CD4-positive, alpha-beta T cell treated with Interleukin-17A for 4 hours (primary cell): ENCODE measurements around the gene NOD2.

Experiments
- DNase-seq: peaks from one replicate; pipeline ENCODE4 v3.0.0-alpha.2; 2020; ENCODE audit warnings: mixed read lengths

NOD2 gene

DNA sequence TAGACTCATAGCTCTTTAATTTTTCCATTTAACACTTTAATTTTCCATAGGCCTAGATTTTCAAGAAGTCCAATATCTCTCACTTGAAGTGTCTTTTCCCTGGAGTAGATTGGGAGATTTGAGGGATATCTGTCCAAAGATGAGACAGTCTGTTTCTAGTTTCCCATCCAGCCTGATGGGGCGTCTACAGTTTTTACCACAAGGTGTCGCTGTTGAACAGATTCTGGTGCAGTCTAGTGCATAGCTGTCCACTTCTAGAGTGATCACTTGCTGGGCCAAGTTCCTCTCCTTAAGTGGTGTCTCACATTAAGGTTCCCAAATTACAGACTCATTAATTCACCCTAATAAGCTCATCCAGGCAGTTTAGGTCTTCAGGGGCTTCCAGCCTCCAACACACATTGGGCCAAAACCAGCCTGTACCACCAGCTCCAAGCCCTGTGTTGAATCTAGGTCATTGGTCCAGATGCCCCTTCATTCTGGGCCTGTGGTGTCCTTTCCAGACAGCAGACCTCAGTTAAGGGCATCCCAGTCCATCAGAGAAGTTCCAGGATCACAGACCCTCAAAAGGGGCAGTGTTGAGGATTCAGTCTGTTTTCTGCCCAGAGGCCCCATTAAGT lies 21.7 kb upstream of the NOD2 start:
- DNase-seq: peak; percentile 51

DNA sequence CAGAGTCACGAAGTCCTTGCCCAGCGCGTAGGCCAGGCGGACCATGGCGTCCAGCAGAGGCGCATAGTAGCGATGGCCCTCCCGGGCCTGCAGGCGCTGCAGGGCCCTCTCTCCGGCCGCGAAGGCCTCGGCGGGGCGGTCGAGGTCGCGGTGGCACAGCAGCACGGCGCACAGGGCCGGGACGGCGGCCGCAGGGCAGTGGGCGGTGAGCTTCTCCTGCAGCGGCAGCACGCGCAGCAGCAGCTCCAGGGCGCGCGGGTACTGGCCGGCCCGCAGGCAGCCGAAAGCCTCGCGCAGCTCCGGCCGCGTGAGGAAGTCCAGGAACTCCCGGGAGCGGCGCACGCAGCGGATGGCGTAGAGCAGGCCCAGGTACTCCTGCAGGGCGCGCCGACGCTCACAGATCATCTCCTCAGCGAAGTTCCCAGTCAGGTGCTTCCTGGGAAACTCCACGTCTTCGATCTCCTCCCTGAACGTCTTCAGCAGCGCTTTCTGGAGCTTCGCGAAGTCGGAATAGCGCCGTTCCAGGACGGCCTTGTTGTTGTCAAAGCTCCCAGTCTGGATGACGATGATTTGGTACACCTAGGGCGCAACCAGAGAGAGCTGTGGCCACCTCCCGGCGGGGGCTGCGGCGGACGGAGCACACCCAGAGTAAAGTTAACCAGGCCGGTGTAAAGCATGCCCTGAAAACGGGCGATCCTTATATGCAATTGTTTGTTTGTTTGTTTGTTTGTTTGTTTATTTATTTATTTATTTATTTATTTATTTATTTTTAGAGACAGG lies 19.7 kb upstream of the NOD2 start:
- no peak for DNase-seq

DNA sequence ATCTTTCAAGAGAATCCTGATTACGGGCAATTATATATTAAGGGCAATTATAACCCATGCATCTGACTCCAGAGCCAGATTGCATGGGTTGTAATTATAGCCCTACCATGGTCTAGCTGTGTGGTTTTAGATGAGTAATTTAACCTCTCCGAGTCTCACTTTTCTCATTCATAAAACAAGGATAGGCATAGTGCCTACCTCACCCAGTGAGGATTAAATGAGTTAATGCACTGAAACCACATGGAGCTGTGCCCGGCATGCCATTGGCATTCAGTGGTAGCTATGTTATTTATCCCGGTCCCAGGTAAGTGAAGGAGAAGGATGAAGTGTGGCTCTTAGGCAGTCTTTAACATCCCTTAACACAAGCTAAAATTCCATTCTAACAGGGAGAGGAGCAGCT lies 18.6 kb upstream of the NOD2 start:
- no peak for DNase-seq

DNA sequence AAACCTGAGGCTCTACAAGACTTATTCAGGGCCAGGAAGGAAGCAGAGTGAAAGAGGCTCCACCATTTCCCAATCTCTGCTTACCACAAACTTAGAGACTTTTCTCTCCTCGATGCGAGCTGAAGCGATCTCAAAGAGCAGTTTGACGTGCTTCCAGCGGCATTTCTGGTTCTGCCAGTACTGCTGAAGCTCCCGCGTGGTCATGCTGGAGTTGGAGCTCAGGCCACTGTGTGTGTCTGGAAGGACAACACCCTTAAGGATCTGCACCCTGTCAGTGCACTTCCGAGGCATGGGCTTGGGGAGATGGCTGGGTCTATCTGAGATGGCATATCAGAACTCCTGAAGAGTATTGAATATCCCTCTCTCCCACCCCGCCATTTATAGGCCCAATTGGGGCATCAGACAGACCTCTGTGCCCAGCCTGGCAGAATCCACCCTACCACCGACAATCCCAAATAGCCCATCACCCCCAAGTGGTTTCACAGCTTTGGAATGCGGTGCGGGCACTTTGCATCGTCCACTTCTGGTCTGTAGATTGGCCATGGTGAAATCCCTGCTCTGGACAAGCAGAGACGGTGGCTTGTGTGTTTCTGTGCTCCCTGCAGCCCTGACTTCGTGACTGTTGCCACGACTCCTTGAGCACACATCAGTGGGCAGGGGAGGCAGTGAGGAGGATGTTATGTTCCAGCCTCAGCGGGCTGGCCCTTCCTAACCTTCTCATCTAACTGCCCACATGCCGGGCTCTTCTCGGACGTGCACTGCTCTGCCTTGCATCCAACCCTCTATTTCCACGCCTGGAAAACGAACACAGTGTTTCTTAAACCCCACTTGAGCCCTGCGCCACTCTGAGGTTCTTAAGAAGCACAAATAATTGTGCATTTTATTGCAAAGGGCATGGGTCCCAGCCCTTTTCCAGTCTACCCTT lies 17.5 kb upstream of the NOD2 start:
- DNase-seq: no peak

DNA sequence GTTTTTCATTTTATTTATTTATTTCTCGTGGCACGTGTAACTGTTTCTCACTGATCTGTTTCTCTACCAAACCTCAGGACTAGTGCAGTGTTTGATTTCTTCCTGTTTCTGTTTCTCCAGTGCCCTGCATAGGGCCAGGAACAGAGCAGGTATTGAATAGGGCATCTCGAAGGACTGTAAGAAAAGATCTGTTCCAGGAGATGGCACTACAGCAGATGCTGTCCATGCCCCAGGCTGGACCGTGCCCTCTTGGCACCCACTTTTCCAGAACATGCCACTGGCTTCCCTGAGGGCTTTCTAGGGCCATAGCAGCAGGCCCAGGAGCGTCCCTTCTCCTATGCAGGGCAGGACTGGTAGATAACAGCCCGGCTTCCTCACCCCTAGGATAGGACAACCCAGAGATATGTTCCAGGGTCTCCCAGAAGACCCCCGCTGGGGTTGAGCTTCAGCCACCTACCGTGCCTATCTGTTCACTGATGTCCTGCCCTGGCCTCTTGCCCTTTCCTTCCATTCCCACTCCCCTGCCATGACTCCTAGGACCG lies 16.7 kb upstream of the NOD2 start:
- DNase-seq: no peak

DNA sequence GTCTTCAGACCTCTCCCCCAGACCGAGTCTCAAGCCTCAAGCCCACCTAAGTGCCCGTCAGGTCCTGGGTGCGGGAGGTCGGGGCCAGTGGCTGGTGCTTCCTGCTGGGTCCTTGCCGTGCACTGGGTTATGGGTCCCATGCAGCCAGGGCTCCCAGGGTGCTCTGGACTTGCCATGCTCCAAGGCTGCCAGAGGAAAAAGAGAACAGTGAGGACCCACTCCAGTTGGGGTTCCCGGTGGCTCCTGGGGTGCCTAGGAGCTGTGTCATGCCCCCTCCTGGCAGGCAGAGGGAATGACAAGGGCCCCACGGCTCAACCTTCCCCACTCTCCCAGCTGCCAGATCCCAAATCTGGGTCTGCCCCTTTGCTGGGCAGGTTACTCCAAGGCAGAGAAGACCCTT lies 16.1 kb upstream of the NOD2 start:
- peak; percentile 40 for DNase-seq

DNA sequence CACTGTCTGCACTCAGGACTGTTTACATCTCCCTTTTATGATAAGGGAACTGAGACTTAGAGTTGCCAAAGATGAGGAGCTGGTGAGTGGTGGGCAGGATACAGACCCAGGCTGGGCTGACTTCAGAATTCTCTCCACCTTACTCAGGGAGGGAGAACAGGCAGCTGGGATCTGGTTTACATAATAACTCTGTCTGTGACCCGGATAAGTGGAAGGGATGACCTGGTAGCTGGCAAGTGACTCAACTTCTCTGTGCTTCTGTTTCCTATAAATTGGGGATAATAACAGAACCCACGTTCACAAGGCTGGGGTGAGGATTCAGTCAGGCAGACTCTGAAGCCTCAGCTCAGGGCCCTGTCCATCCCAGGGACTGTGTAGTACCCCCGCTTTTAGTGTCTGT lies 14.9 kb upstream of the NOD2 start:
- DNase-seq: no peak

DNA sequence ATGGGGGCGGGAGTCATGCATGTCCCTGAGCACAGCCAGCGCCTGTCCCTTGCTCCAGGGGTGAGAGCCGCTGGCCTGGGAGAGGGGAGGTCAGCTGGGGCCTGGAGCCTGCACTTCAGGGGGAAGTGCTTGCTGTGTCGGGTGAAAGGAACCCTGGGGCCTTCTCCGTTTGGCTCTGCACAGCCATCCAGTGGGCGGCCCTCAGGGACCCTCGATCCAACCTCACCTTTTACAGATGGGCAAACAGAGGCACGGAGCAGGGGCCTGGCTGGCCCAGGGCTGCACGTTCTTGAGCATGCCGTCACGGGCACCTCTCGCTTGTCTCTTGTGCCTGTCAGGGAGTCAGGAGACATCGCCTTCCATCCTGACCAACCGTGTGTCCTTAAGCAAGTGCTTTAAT lies 14.1 kb upstream of the NOD2 start:
- DNase-seq: no peak

DNA sequence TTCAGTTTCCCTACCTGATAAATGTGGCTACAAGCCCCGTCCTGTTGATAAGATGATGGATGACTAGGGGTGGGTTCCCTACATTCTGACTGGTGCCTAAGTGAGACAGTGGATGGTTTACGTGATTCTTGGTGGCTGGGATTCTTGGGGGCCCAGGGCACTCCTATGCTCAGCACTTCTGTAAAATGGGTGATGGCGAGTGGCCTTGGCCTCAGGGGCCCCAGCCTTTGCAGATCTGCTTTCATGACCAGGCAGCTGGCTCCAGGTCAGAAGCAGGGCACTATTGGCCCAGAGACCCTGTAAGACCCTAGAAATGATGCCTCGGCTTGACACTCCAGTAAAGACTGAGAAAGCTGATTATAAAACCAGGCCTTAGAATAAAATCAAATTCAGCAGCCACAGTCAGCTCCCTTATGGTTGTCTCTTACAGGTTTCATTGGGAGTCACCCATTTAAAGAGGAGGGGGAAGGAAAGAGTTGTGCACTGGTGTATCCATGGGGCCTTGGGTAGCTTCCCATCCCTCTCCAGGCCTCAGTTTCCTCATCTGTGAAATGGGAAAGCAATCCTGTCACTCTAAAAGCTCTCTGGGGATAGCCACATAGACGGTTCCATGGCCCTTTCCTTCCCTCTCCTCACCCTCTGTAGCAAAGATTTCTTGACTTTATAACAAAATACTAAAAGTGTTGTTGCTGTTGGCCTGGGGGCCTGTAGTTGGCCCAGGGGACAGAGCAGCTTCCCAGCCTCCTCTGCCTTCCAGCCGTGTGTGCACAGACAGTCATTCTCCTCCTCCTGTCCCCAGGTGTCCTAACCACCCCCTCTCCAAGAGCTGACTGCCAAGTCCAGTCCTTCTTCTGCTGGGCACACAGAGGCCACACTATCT lies 13.5 kb upstream of the NOD2 start:
- DNase-seq: no peak

DNA sequence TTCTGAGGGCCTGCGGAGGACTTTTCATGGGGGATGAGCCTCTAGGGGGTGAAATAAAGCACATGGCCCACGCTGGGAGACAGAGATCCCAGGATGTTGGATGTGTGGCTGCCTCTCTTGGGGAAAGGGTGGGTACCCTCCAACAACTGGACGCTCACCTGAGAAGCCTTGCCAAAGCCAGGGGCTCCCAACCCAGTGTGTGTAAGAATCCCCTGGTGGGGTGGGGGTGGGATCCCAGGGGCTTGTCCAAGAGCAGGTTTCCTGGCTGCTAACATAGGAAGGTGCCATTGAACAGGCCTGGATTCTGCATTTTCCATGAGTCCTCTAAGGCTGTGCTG lies 12.9 kb upstream of the NOD2 start:
- no peak for DNase-seq

DNA sequence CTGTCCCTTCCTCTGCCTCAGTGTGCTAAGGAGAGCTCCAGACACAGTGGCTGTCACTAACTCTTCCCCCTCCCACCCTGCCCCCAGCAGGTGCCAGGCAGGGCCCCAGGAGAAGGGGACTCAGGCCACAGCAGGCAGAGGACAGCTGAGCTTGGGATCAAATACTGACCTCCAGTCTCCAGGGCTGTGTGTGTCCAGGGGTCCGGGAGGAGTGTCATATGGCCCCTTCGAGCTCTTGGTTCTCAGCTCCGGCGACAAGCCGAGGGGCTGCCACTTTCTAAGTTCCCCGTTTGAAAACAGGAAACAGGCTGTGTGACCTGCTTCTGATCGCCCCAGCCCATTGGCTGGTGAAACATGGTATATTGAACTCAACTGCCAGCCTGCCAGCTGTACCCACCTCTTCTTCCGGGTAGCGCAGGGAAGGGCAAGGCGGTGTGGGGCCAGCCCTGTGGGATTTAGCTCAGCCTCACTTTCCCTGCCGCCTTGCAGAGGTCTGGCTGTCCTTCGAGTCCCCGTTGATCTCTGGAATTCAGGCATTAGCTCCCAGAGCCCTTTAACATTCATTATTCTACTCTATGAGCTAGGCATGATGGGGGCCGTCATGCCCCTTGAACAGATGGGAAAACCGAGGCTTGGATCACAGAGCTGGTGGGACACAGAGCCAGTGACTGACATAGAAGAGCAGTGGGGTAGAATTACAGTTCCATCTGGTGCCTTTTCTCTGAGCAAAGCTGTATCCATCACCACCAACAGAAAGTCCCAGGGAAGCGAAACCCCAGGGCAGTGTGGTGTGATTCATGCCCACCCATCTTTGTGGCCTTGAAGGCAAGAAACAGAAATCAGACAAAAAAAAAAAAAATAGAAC lies 12.2 kb upstream of the NOD2 start, which contains the start of gene SNX20:
Gene SNX20, minus strand, starts transcription at position 292 of the 865 bp plus-strand sequence. CDS start 3,786 bp downstream, outside the sequence.
- DNase-seq: peak; percentile 81

DNA sequence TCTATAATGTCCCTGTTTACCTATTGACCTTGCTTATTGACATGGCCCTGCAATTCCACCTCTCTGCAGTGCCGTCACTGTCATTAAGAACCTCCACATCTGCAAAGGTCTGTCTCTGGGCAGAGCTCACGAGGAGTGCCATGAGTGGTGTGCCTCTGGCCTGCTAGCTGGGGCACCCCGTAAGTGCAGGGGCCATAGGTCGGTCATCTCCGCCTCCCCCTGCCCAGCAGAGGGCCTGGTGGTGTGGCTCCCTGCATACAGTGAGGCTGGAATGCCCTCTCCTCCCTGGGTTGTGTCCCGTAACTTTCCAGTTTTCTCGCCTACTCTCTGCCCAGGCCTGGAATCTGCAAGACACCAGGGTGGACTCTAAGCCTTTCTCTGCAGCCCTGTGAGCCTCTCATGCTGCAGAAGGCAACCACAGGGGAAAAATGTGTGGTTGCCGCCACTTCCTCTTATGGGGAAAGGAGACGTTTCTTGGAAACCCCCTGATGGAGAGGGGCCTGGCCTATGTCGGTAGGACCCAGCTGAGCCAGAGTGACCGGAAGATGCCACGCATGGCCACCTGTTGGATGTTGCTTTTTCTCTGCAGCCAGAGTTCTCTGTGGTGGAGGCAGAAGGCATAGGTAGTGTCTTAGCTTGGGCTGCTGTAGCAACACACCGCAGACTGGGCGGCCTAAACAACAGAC lies 9.6 kb upstream of the NOD2 start:
- peak; percentile 61 for DNase-seq

DNA sequence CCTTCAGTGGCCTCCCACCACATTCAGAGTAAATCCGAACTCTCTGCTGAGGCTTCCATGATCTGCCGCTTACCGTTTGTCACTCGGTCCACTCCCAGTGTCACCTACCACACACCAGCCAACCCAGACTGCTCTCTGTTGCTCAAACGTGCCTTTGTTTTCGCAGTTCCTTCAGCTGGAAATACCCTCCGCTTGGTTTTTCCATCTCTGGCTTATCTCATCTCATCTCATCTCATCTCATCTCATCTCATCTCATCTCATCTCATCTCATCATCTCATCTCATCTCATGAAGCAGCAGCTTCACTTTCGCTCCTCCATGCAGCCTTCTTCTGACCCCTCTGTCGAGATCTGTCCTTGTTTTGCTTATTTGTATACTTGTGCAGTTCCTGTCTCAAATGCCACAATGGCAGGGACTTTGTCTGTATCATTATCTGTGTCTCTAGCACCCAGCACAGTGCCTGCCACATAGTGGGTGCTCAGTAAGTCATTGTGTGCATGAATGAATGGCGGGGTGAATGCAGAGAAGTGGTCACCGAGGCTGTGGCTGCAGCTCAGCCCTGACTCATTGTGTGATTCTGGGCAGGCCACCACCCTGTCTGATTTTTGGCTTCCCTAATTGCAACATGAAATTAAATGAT lies 8.5 kb upstream of the NOD2 start:
- DNase-seq: peak; percentile 44

DNA sequence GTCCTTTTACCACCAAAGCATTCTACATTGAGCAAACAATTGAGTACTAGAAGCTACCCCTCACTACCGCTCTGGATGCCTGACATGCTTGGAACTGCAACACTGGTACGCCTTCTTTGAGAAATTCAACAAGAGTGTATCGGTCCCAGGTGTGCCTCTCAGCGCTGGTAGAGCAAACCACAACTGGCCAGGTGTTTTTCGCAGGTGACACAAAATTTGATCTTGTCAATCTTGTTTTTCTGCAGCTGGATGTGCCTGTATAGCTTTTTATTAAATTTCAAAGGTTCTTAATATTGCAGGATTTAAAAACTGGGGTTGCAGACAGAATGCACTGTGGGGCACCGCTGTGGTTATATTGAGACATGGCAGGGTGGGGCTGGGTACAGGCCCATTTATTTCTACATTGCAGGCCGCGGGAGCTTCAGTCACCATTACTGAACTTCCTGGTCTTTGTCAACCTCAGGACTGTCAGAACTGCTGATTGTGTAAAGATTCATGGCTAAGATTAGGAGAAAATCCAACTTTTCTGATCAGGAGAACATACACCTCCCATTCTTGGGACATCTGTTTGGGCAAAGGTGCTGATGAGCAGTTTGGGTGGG lies 7.8 kb upstream of the NOD2 start:
- DNase-seq: no peak

DNA sequence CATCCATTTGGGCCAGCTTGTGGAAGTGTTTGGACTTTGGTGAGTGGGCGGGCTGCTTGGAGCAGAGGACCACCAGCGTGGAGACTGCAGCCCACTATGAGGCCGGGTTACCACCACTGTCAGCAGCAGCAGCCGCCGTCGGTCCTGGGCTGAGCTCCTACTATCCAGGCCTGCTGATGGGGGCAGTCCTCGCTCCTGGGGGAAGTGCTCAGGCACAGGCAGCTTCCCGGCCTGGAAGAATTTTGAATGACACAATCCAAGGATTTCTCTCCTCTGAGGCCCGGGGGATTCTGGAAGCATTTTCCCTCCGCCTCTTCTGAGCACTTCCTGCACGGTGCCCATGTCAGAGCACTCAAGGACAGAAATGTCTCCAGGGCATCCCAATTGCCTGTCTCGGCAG lies 5.3 kb upstream of the NOD2 start:
- DNase-seq: no peak

DNA sequence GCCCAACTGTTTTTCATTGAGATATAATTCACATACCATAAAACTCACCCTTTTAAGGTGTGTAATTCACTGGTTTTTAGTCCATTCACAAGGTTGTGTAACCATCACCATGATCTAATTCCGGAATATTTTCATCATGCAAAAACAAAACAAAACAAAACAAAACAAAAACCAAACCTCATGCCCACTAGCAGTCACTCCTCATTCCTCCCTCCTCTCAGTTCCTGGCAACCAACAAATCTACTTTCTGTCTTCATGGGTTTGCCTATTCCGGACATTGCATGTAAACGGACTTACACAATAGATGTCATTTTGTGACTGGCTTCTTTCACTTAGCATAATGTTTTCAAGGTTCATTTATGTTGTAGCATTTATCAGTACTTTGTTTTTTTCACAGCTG lies 4.5 kb upstream of the NOD2 start:
- DNase-seq: no peak

DNA sequence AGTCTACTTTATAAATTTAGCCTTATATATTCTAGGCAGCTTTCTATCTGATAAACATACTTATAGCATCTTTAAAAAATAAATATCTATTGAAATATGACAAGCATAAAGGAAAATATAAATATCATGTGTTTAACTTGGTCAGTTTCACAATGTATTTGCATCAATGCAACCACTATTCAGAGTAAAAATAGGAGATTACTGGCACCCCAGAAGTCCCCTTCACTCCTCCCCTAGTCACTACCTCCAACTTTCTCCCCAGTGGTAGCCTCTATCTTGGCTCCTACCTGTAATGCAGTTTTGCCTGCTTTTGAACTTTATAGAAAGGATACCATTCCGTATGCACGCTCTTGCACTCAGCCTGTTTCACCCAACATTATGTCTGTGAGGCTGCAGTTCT lies 3.2 kb upstream of the NOD2 start:
- DNase-seq: no peak

DNA sequence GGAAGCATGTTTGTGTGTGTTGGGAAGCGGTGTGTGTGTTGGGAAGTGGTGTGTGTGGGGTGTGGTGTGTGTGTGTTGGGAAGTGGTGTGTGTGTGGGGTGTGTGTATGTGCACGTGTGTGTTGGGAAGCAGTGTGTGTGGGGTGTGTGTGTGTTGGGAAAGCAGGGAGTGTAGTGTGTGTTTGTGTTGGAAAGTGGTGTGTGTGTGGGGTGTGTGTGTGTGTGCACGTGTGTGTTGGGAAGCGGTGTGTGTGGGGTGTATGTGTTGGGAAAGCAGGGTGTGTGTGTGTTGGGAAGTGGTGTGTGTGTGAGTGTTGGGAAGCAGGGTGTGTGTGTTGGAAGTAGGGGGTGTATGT lies 785 bp upstream of the NOD2 start:
- DNase-seq: no peak

DNA sequence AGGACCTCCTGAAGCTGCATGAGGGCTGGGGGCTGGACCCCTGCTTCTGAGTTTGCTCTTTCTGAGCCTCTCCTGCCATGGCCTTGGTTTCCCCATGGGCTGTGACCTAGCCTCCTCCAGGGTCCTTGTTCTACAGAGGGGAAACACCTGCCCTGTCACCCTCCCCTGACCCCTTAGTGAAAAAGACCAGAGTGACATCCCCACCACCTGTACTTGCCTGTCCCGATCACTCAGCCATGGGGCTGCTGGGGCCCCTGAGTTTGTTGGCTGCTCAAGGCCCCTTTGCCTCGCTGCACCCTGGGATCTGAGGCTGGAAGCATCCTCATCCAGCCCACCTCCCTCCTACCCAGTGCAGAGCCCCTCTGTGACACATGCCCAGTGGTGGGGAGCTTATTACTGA lies 800 bp downstream of the NOD2 start:
- DNase-seq: no peak
